ENCODE results near the gene SELENOW. TPM values are rescaled to one million over a fixed set of nuclear protein-coding genes. Genes with fewer than 3 reads are reported as not detected.

SELENOW gene
- total RNA-seq, 1 donor from 2014 or later = 127 TPM

GRCh38 chr19:47755762-47756626, 22.5 kb upstream of the SELENOW start:
- peaks cover 35% of the 10 kb centered on the region for H3K36me3 Mint-ChIP-seq

DNA sequence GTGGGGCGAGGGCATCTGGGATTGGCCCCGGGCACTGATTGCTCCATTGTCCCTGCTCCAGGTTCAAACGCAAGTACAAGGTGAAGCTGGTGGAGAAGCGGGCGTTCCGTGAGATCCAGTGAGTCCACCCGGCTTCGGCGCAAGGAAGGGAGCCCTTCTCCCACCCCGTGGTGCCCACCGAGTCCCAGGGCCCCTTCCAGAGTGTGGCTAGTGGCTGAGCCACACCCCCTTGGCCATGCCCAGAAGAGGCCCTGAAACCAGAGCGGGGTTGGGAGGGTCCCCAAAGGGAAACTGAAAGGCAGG, 21.9 kb upstream of the SELENOW start:
- no peak overlapping the region for H3K27ac Mint-ChIP-seq
- H3K4me3 Mint-ChIP-seq = no peak overlapping the region
- no peaks in the 10 kb centered on the region for H3K4me1 Mint-ChIP-seq
- TF ChIP-seq, protein P1, sequence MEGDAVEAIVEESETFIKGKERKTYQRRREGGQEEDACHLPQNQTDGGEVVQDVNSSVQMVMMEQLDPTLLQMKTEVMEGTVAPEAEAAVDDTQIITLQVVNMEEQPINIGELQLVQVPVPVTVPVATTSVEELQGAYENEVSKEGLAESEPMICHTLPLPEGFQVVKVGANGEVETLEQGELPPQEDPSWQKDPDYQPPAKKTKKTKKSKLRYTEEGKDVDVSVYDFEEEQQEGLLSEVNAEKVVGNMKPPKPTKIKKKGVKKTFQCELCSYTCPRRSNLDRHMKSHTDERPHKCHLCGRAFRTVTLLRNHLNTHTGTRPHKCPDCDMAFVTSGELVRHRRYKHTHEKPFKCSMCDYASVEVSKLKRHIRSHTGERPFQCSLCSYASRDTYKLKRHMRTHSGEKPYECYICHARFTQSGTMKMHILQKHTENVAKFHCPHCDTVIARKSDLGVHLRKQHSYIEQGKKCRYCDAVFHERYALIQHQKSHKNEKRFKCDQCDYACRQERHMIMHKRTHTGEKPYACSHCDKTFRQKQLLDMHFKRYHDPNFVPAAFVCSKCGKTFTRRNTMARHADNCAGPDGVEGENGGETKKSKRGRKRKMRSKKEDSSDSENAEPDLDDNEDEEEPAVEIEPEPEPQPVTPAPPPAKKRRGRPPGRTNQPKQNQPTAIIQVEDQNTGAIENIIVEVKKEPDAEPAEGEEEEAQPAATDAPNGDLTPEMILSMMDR (IDR thresholded peaks at IDR 0.05; ENCODE audit: unreplicated experiment) = no peak
- no peak for DNase-seq (ENCODE audit: low spot score in 2 of 2, unreplicated experiment in 2 of 2)
- peaks cover 35% of the 10 kb centered on the region for H3K36me3 Mint-ChIP-seq
- peaks cover 4% of the 10 kb centered on the region for H3K9me3 Mint-ChIP-seq
- H3K27me3 Mint-ChIP-seq (ENCODE audit: low read depth) = no peaks in the 10 kb centered on the region

More at GRCh38 chr19:47755762-47756626, 22.5 kb upstream of the SELENOW start:
- Mint-ChIP-seq H3K9me3 (peaks cover 4% of the 10 kb centered on the region), H3K4me1 (no peaks in the 10 kb centered on the region), H3K27ac (no peak overlapping the region), H3K4me3 (no peak overlapping the region), H3K27me3 (ENCODE audit: low read depth) (no peaks in the 10 kb centered on the region)
- no peak for DNase-seq (ENCODE audit: low spot score in 2 of 2, unreplicated experiment in 2 of 2)
- TF ChIP-seq, protein P1 (IDR thresholded peaks at IDR 0.05; ENCODE audit: unreplicated experiment) = no peak

- no peak overlapping the region for H3K27ac Mint-ChIP-seq
Observed at GRCh38 chr19:47756953-47757608, 21.4 kb upstream of the SELENOW start.

GRCh38 chr19:47757617-47758442, 20.7 kb upstream of the SELENOW start:
- H3K27ac Mint-ChIP-seq = no peak overlapping the region
- no peak for DNase-seq (ENCODE audit: low spot score in 2 of 2, unreplicated experiment in 2 of 2)
- H3K4me1 Mint-ChIP-seq = no peaks in the 10 kb centered on the region
- H3K36me3 Mint-ChIP-seq = peaks cover 35% of the 10 kb centered on the region
- H3K4me3 Mint-ChIP-seq = no peak overlapping the region
- TF ChIP-seq, protein P1 (IDR thresholded peaks at IDR 0.05; ENCODE audit: unreplicated experiment) = no peak
- no peaks in the 10 kb centered on the region for H3K27me3 Mint-ChIP-seq (ENCODE audit: low read depth)
- H3K9me3 Mint-ChIP-seq = peaks cover 4% of the 10 kb centered on the region

More at GRCh38 chr19:47756953-47757608, 21.4 kb upstream of the SELENOW start:
- Mint-ChIP-seq H3K9me3 (peaks cover 4% of the 10 kb centered on the region), H3K4me3 (no peak overlapping the region), H3K27me3 (ENCODE audit: low read depth) (no peaks in the 10 kb centered on the region), H3K4me1 (no peaks in the 10 kb centered on the region), H3K36me3 (peaks cover 35% of the 10 kb centered on the region)
- TF ChIP-seq, protein P1 (IDR thresholded peaks at IDR 0.05; ENCODE audit: unreplicated experiment) = no peak
- no peak for DNase-seq (ENCODE audit: low spot score in 2 of 2, unreplicated experiment in 2 of 2)

DNA sequence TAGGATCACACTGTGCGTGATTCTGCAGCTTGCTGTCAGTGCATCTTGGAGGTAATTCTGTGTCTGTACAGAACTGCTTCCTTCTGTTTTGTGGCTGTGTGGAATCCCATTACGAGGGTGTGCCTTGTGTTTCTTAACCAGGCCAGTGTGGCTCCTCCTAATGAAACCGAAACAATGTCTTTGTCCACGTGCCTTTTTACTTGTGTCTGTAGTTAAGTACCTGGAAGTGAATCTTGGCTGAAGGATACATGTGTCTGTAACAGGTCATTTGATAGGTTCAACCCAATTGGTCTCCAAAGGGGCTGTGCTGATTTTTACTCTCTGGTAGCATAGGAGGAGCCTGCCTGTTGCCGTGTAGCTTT, 20.1 kb upstream of the SELENOW start:
- no peak for DNase-seq (ENCODE audit: low spot score in 2 of 2, unreplicated experiment in 2 of 2)
- no peak overlapping the region for H3K4me3 Mint-ChIP-seq
- H3K9me3 Mint-ChIP-seq = peaks cover 4% of the 10 kb centered on the region
- no peaks in the 10 kb centered on the region for H3K4me1 Mint-ChIP-seq
- TF ChIP-seq, protein P1 (IDR thresholded peaks at IDR 0.05; ENCODE audit: unreplicated experiment) = no peak
- H3K36me3 Mint-ChIP-seq = peaks cover 32% of the 10 kb centered on the region
- no peaks in the 10 kb centered on the region for H3K27me3 Mint-ChIP-seq (ENCODE audit: low read depth)
- H3K27ac Mint-ChIP-seq = no peak overlapping the region
